ENCODE data around the gene TBC1D2B.

TBC1D2B gene

GRCh38 chr15:77958716-77959431, 118.6 kb downstream of the TBC1D2B start:
- in situ Hi-C loops (cut with MboI; ENCODE audit: low sequenced_read_pairs): loop anchor here (25.0 kb wide), 1 partner anchor 278 kb away; the partner anchor contains the start of gene ACSBG1

- in situ Hi-C loops (cut with MboI; ENCODE audit: low sequenced_read_pairs): loop anchor here (25.0 kb wide), 1 partner anchor 279 kb away; the partner anchor contains the start of gene ACSBG1
Measured at GRCh38 chr15:77958021-77958420, 119.5 kb downstream of the TBC1D2B start.

GRCh38 chr15:77953926-77954325, 123.6 kb downstream of the TBC1D2B start:
- in situ Hi-C loops (cut with MboI; ENCODE audit: low sequenced_read_pairs): loop anchor here (25.0 kb wide), 1 partner anchor 283 kb away; the partner anchor contains the start of gene ACSBG1

- in situ Hi-C loops (cut with MboI; ENCODE audit: low sequenced_read_pairs): loop anchor here (25.0 kb wide), 1 partner anchor 284 kb away; the partner anchor contains the start of gene ACSBG1
Measured at GRCh38 chr15:77952928-77953446, 124.5 kb downstream of the TBC1D2B start.

GRCh38 chr15:77951105-77951786, 126.3 kb downstream of the TBC1D2B start:
- in situ Hi-C loops (cut with MboI; ENCODE audit: low sequenced_read_pairs): loop anchor here (25.0 kb wide), 1 partner anchor 286 kb away; the partner anchor contains the start of gene ACSBG1

- in situ Hi-C loops (cut with MboI; ENCODE audit: low sequenced_read_pairs): loop anchor here (25.0 kb wide), 1 partner anchor 287 kb away; the partner anchor contains the start of gene ACSBG1
Measured at GRCh38 chr15:77950470-77950869, 127.0 kb downstream of the TBC1D2B start.

GRCh38 chr15:77945566-77945965, 131.9 kb downstream of the TBC1D2B start:
- in situ Hi-C loops (cut with MboI; ENCODE audit: low sequenced_read_pairs): no loop called here

All from HL-60/S4 treated with retinoic acid at 250 ng/mL for 4 days and 3 days (cell line).